A549 (cell line): ENCODE data around the gene ADK.

ENCODE experiments used
- HDAC2 ChIP-seq: fragments of 200-600 bp; sonication (generic); IDR thresholded peaks from 2 replicates; pipeline ENCODE4 v1.6.1; 2016
- JUNB ChIP-seq: fragments of >200 bp; sonication (Bioruptor Twin); formaldehyde crosslinking; IDR thresholded peaks from 2 replicates; pipeline ENCODE4 v1.6.1; 2016
- MAZ ChIP-seq: fragments of 150-350 bp; IDR thresholded peaks from 2 replicates; pipeline ENCODE4 v1.6.1; 2014; ENCODE audit warnings: antibody characterized with exemption, low read depth, low read length, borderline replicate concordance
- POLR2A ChIP-seq: IDR thresholded peaks from 2 replicates; pipeline ENCODE4 v1.6.1; 2012; ENCODE audit warnings: mild to moderate bottlenecking, low read length
- RAD21 ChIP-seq, 2 experiments: fragments of >200 bp in 1 of 2; sonication (Bioruptor Twin) in 1 of 2; formaldehyde crosslinking in 1 of 2; IDR thresholded peaks in 1 of 2; conservative IDR thresholded peaks in 1 of 2; 2 replicates in 1 of 2; 3 replicates in 1 of 2; pipeline ENCODE4 v1.6.1; 2012 to 2018; ENCODE audit warnings: inconsistent platforms in 1 of 2
- RCOR1 ChIP-seq: fragments of 150-350 bp; IDR thresholded peaks from 2 replicates; pipeline ENCODE4 v1.6.1; 2014; ENCODE audit warnings: antibody characterized with exemption, low read length, low read depth

DNA sequence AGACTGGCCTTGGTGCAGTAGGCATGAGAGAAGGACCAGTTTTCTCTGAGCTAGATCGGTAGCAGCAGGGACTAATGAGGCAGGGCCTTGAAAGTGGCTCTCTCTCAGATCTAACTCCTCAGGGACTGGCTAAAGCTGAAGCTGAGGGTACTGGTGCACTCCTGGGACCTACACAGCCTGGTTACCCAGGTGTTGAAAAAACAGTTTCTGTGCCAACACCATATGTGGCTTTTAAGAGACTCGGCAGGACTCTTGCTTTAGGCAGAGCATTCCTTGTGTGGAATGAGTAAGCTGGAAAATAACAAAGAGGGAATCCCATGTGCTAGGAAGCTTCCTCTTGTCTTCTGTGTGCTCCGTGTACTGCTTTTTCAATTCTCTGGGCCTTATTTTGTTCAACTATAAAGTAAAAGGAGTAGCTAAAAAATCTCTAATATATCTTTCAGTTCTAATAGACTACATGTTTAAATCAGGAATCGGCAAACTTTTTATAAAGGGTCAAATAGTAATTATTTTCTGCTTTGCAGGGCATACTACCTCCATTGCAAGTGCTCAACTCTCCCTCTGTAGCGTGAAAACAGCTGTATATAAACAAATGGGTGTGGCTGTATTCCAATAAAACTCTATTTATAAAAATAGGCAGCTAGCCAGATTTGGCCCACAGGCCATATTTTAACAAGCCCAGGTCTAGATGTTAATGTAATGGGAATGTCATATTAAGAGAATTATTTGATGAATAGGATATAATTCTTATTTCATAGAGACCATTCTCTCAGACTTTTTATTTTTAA lies 489.3 kb downstream of the ADK start:
- TF ChIP-seq MAZ = no peak
- TF ChIP-seq HDAC2 = no peak
- no peak for TF ChIP-seq RCOR1
- TF ChIP-seq JUNB = no peak
- TF ChIP-seq RAD21 (conservative IDR thresholded peaks at IDR 0.05 in 1 of 2, IDR thresholded peaks at IDR 0.05 in 1 of 2) = no peak
- TF ChIP-seq POLR2A = no peak
